Endothelial cell of umbilical vein (primary cell): ENCODE results near the gene SUPT3H. TPM values are rescaled to one million over a fixed set of nuclear protein-coding genes. Genes with fewer than 3 reads are reported as not detected.

ENCODE experiments used
- BruUV-seq: library from RNA; stranded (reverse); fragments of 400-500 nt; replicated peaks from 2 replicates; lab custom pipeline; 2021; lab: Mats Ljungman, UMichigan
- CTCF ChIA-PET: fragments of 300-600, 350-600 bp; sonication (Branson Sonifier 250); formaldehyde crosslinking; loops from one replicate; lab custom pipeline; 2021; ENCODE audit warnings: antibody characterized with exemption, inconsistent platforms; lab: Charles Lee
- POLR2A ChIA-PET: fragments of 300-600, 350-600 bp; sonication (Branson Sonifier 250); formaldehyde crosslinking; loops from one replicate; lab custom pipeline; 2021; ENCODE audit warnings: antibody characterized with exemption, inconsistent platforms; lab: Charles Lee
- DNase-seq: peaks from one replicate; pipeline ENCODE4 v3.0.0-alpha.2; 2011; ENCODE audit warnings: low read depth, low spot score
- FAIRE-seq: peaks from 2 replicates; lab custom pipeline; 2011; peaks lifted over from hg19 to GRCh38; lab: Jason Lieb, UNC
- H2AFZ ChIP-seq: 2 replicates; pipeline ENCODE4 v1.6.0; 2012; ENCODE audit warnings: low read depth, low read length, control low read depth, inconsistent platforms
- H3K27ac ChIP-seq: 2 replicates; pipeline ENCODE4 v1.5.1; 2011; ENCODE audit warnings: low read depth, mild to moderate bottlenecking, control low read depth, low read length, moderate library complexity; ENCODE audit not compliant: insufficient read depth
- H3K27me3 ChIP-seq, 2 experiments: 2 replicates each; pipeline versions ENCODE4 v1.6.0 to v1.6.1; 2011; ENCODE audit warnings: low read length in 2 of 2, mixed read lengths in 1 of 2; ENCODE audit not compliant: control insufficient read depth in 2 of 2, insufficient read depth in 2 of 2
- H3K36me3 ChIP-seq, 2 experiments: 2 replicates in 1 of 2; 3 replicates in 1 of 2; pipeline ENCODE4 v1.5.1; 2011; ENCODE audit warnings: low read length in 2 of 2, mild to moderate bottlenecking in 1 of 2, moderate library complexity in 1 of 2; ENCODE audit not compliant: control insufficient read depth in 2 of 2, insufficient read depth in 2 of 2; ENCODE audit errors: extremely low read depth in 1 of 2
- H3K4me1 ChIP-seq: 3 replicates; pipeline ENCODE4 v1.5.1; 2011; ENCODE audit warnings: mild to moderate bottlenecking, low read length; ENCODE audit not compliant: control insufficient read depth, insufficient read depth; ENCODE audit errors: extremely low read depth
- H3K4me2 ChIP-seq: 2 replicates; pipeline ENCODE4 v1.6.1; 2011; ENCODE audit warnings: low read length, control low read depth, mixed read lengths; ENCODE audit not compliant: insufficient read depth
- H3K4me3 ChIP-seq, 3 experiments: fragments of 200-600 bp in 1 of 3; sonication (generic), shearing (Covaris generic) in 1 of 3; replicated peaks in 1 of 3; 2 replicates each; pipeline ENCODE4 v1.5.1; 2011 to 2016; ENCODE audit warnings: control low read depth in 3 of 3, low read length in 3 of 3, mild to moderate bottlenecking in 2 of 3, inconsistent platforms in 1 of 3, low read depth in 1 of 3, moderate library complexity in 1 of 3; ENCODE audit not compliant: insufficient read depth in 1 of 3
- H3K79me2 ChIP-seq: 2 replicates; pipeline ENCODE4 v1.6.0; 2012; ENCODE audit warnings: low read length, inconsistent platforms; ENCODE audit not compliant: control insufficient read depth, insufficient read depth
- H3K9ac ChIP-seq: replicated peaks from 2 replicates; pipeline ENCODE3; 2011; ENCODE audit warnings: low read length, control low read depth; ENCODE audit not compliant: insufficient read depth; ENCODE audit errors: extremely low read depth
- H3K9me1 ChIP-seq: replicated peaks from 3 replicates; pipeline ENCODE4 v1.6.0; 2011; ENCODE audit warnings: mild to moderate bottlenecking, low read length; ENCODE audit not compliant: control insufficient read depth, insufficient read depth; ENCODE audit errors: extremely low read depth
- H3K9me3 ChIP-seq: replicated peaks from 2 replicates; pipeline ENCODE4 v1.5.1; 2012; ENCODE audit warnings: low read length, inconsistent platforms; ENCODE audit not compliant: control insufficient read depth, insufficient read depth
- H4K20me1 ChIP-seq: replicated peaks from 2 replicates; pipeline ENCODE3; 2011; ENCODE audit warnings: mild to moderate bottlenecking, low read length; ENCODE audit not compliant: control insufficient read depth, insufficient read depth; ENCODE audit errors: extremely low read depth
- CTCF ChIP-seq, 2 donors: IDR thresholded peaks; 1 replicate in 1 of 2; 2 replicates in 1 of 2; pipeline ENCODE4 v1.5.1; 2011; ENCODE audit warnings: low read length in 2 of 2, mild to moderate bottlenecking in 2 of 2, moderate library complexity in 2 of 2, control low read depth in 1 of 2, inconsistent platforms in 1 of 2, low read depth in 1 of 2; ENCODE audit not compliant: insufficient read depth in 1 of 2; ENCODE audit errors: extremely low read depth in 1 of 2
- EZH2 ChIP-seq: IDR thresholded peaks from 2 replicates; pipeline ENCODE4 v1.6.1; 2012; ENCODE audit warnings: borderline replicate concordance, low read depth, mild to moderate bottlenecking, moderate library complexity, low read length, inconsistent platforms; ENCODE audit not compliant: severe bottlenecking
- FOS ChIP-seq: IDR thresholded peaks from 2 replicates; pipeline ENCODE4 v1.6.1; 2011; ENCODE audit warnings: mild to moderate bottlenecking, low read length, moderate library complexity, borderline replicate concordance; ENCODE audit not compliant: insufficient read depth
- GATA2 ChIP-seq: IDR thresholded peaks from 2 replicates; pipeline ENCODE4 v1.7.0; 2011; ENCODE audit warnings: low read depth, mild to moderate bottlenecking, moderate library complexity, mixed read lengths, low read length; ENCODE audit not compliant: insufficient read length, insufficient read depth
- JUN ChIP-seq: IDR thresholded peaks from 2 replicates; pipeline ENCODE4 v1.6.1; 2011; ENCODE audit warnings: borderline replicate concordance, low read depth; ENCODE audit not compliant: insufficient read length, insufficient read depth
- MAX ChIP-seq: IDR thresholded peaks from 2 replicates; pipeline ENCODE4 v1.6.1; 2011; ENCODE audit not compliant: insufficient read depth, insufficient read length
- MYC ChIP-seq: IDR thresholded peaks from one replicate; pipeline ENCODE4 v1.6.1; 2011; ENCODE audit warnings: mild to moderate bottlenecking, low read depth, low read length
- POLR2A ChIP-seq: IDR thresholded peaks from 2 replicates; pipeline ENCODE4 v1.6.1; 2012; ENCODE audit warnings: low read depth, mild to moderate bottlenecking, control low read depth, low read length
- POLR2AphosphoS5 ChIP-seq: IDR thresholded peaks from 2 replicates; pipeline ENCODE4 v1.6.1; 2012; ENCODE audit warnings: low read depth, mild to moderate bottlenecking, control low read depth, low read length, moderate library complexity; ENCODE audit not compliant: insufficient read depth
- dilution Hi-C: fragments of 300-500 bp; cut with MboI; formaldehyde crosslinking; loops from one replicate; pipeline ENCODE4 v1.15.0; 2019; ENCODE audit warnings: low sequenced_read_pairs; ENCODE audit not compliant: extremely low pct_ligation_motif_present
- intact Hi-C: fragments of 100-400 bp; cut with micrococcal nuclease; formaldehyde crosslinking; loops from one replicate; pipeline ENCODE4 v1.10.0; 2022
- polyA plus RNA-seq, 4 experiments: library from polyadenylated mRNA; depleted of rRNA in 3 of 4; stranded (reverse) in 3 of 4; unstranded in 1 of 4; fragments of >200 nt; gene quantifications; 2 replicates each; pipeline versions ENCODE4 v1.2.1 to v1.2.3, GENCODE V29; 2011 to 2012; ENCODE audit warnings: missing spikeins in 1 of 4
- total RNA-seq: library from RNA; stranded (reverse); gene quantifications from 2 replicates; pipeline ENCODE4 v1.2.3, GENCODE V29; 2021

Gene SUPT3H
- total and polyA plus RNA-seq, 2 donors (not counting 3 experiments of a cell fraction or from before 2014, with no cell fraction given): 8.3 to 9.8 TPM

- intact Hi-C loops: no loop called here
- POLR2A ChIA-PET: no interaction called here
- no peak overlapping the region for H3K4me2 ChIP-seq
- no peak overlapping the region for H3K4me3 ChIP-seq
- BruUV-seq: no TSS peak
- FAIRE-seq (no peak), DNase-seq (no peak)
- no peak overlapping the region for H2AFZ ChIP-seq
- peaks cover 0 to 1% of the 10 kb centered on the region in 2 experiments for H3K27me3 ChIP-seq
- dilution Hi-C loops: no loop called here
- H3K27ac ChIP-seq: no peak overlapping the region
- CTCF ChIA-PET: interaction anchor here (0.8 to 2.4 kb wide), 5 partner anchors 17 to 739 kb away, joined by 3 to 8 read pairs (median 3); partner anchors contain the start of gene SUPT3H
- no peaks in the 10 kb centered on the region for H3K4me1 ChIP-seq
- H3K9me1 ChIP-seq: no peaks in the 10 kb centered on the region
- H3K9me3 ChIP-seq: no peaks in the 10 kb centered on the region
- no peaks in the 10 kb centered on the region for H3K79me2 ChIP-seq
- TF ChIP-seq FOS (no peak), GATA2 (no peak), MAX (no peak), POLR2A (no peak), POLR2AphosphoS5 (no peak), CTCF (IDR thresholded peaks at IDR 0.05; ENCODE audit: extremely low read depth in 1 of 2, insufficient read depth in 1 of 2, low read depth in 1 of 2, low read length in 2 of 2) (no peak), JUN (no peak), EZH2 (no peak), MYC (no peak)
- no peak overlapping the region for H3K9ac ChIP-seq
- H3K36me3 ChIP-seq: no peaks in the 10 kb centered on the region
- no peaks in the 10 kb centered on the region for H4K20me1 ChIP-seq
Measured at GRCh38 chr6:45394586-45395095, 16.9 kb upstream of the SUPT3H start.
